OCI-LY3 (cell line): ENCODE results near the gene SVBP.

Source experiments
- EZH2phosphoT487 ChIP-seq: fragments of 200-600 bp; shearing (Covaris generic); IDR thresholded peaks from 2 replicates; pipeline ENCODE4 v1.6.1; 2018; ENCODE audit warnings: antibody characterized with exemption, mixed run types, low read depth
- TF ChIP-seq, protein P1 (sequence below): fragments of 200-600, 300-600 bp; sonication (generic); IDR thresholded peaks from 2 replicates; pipeline ENCODE4 v1.5.1; 2014; ENCODE audit warnings: antibody characterized with exemption, low read length, low read depth

DNA sequence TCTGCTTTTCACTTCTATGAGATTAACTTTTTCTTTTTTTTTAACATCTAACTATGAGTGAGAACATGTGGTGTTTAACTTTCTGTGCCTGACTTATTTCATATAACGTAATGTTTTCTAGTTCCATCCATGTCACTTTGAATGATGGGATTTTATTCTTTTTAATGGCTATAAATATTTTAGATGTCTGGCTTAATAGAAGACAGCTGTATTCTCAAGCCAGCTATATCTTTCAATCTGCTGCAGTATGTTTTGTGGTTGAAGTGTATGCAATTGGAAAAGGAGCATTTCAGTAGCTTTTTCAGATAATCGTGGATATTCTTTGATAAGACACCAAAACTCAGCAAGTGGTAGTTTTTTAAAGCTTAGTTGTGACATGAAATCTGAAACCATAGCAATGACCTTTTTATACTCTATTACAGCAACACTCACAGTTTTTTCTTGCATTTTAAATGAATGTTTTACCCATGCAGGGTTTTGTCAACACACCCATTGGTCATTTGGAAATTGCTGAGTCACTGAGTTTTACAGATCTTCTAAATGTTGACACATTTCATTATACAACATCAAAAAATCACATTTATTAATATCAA lies 5.7 kb upstream of the SVBP start:
- TF ChIP-seq, protein P1, sequence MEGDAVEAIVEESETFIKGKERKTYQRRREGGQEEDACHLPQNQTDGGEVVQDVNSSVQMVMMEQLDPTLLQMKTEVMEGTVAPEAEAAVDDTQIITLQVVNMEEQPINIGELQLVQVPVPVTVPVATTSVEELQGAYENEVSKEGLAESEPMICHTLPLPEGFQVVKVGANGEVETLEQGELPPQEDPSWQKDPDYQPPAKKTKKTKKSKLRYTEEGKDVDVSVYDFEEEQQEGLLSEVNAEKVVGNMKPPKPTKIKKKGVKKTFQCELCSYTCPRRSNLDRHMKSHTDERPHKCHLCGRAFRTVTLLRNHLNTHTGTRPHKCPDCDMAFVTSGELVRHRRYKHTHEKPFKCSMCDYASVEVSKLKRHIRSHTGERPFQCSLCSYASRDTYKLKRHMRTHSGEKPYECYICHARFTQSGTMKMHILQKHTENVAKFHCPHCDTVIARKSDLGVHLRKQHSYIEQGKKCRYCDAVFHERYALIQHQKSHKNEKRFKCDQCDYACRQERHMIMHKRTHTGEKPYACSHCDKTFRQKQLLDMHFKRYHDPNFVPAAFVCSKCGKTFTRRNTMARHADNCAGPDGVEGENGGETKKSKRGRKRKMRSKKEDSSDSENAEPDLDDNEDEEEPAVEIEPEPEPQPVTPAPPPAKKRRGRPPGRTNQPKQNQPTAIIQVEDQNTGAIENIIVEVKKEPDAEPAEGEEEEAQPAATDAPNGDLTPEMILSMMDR, result no peak
- no peak for TF ChIP-seq EZH2phosphoT487
